Activated CD4-positive, alpha-beta T cell treated with anti-CD3 and anti-CD28 coated beads, Interleukin-2, amount 10 ng/mL, durations not matched to agents 7 days and 5 days (primary cell): Measurements from ENCODE around the gene IL6. TPM values are rescaled to one million over a fixed set of nuclear protein-coding genes. Genes with fewer than 3 reads are reported as not detected.
A peak's percentile ranks its signal among the peaks of the same experiment; 100 is the strongest.

Experiments
- CTCF ChIA-PET: fragments of 350-600 bp; sonication (Branson Sonifier 250); formaldehyde crosslinking; loops from one replicate; lab custom pipeline; 2021; ENCODE audit warnings: antibody characterized with exemption; lab: Charles Lee
- POLR2A ChIA-PET: fragments of 350-600 bp; sonication (Branson Sonifier 250); formaldehyde crosslinking; loops from one replicate; lab custom pipeline; 2021; ENCODE audit warnings: antibody characterized with exemption; lab: Charles Lee
- DNase-seq: peaks from one replicate; pipeline ENCODE4 v3.0.0-alpha.2; 2020
- H3K27ac Mint-ChIP-seq: one replicate; pipeline ENCODE4 v1.8.0; 2021; ENCODE audit warnings: mild to moderate bottlenecking, moderate library complexity, mixed read lengths
- H3K27me3 Mint-ChIP-seq: one replicate; pipeline ENCODE4 v1.8.0; 2021; ENCODE audit warnings: mixed read lengths
- H3K36me3 Mint-ChIP-seq: one replicate; pipeline ENCODE4 v1.8.0; 2021; ENCODE audit warnings: low read depth, mixed read lengths
- H3K4me1 Mint-ChIP-seq: one replicate; pipeline ENCODE4 v1.8.0; 2021; ENCODE audit warnings: mixed read lengths
- H3K4me3 Mint-ChIP-seq: one replicate; pipeline ENCODE4 v1.8.0; 2021; ENCODE audit warnings: mild to moderate bottlenecking, moderate library complexity, mixed read lengths
- H3K9me3 Mint-ChIP-seq: one replicate; pipeline ENCODE4 v1.8.0; 2021; ENCODE audit warnings: mixed read lengths
- total RNA-seq, 2 experiments: library from RNA; stranded (reverse); gene quantifications; one replicate each; pipeline ENCODE4 v1.2.3, GENCODE V29; 2021

Gene IL6
- total RNA-seq, 2 experiments from 2014 or later = 0.67 to 0.92 TPM

DNA sequence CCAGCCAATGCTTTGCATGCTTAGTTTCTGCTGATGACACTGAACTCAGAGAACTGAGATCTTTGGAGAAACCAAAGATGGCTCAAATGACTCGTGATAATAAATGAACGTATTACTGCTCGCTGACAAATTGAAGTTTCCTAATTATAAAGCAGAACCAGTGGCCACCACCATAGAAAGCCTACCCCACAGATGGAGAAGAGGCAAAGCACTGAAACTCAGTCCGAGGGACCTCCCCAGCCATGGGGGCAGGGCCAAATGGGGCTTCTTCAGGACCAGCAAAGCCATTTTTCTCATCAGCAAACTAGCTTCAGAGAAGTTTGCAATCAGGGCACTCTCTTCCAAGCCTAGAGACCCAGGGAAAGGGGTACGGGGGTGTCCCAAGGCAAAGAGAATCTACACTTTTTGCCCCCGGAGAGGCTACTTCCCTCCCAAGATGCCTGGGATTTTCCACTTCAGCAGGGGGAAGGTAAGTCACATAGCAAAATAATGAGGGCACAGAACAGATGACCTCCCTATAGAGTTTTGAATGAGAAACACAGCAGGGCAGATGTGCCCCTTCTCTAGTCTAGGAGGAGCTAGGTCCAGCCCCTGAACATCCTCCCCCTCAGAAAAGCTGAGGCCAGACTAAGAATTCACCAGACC, 4.3 kb upstream of the IL6 start:
- CTCF ChIA-PET = interaction anchor here (0.8 to 1.1 kb wide), 3 partner anchors 25 to 139 kb away, joined by 3 read pairs; no protein-coding TSS in a partner anchor
- peaks cover 48% of the 10 kb centered on the region for H3K4me1 Mint-ChIP-seq
- no peak for DNase-seq
- POLR2A ChIA-PET = no interaction called here
- H3K27ac Mint-ChIP-seq = no peak overlapping the region
- no peak overlapping the region for H3K4me3 Mint-ChIP-seq
- peaks cover 44% of the 10 kb centered on the region for H3K27me3 Mint-ChIP-seq
- H3K36me3 Mint-ChIP-seq = peaks cover 1% of the 10 kb centered on the region
- H3K9me3 Mint-ChIP-seq = no peaks in the 10 kb centered on the region

DNA sequence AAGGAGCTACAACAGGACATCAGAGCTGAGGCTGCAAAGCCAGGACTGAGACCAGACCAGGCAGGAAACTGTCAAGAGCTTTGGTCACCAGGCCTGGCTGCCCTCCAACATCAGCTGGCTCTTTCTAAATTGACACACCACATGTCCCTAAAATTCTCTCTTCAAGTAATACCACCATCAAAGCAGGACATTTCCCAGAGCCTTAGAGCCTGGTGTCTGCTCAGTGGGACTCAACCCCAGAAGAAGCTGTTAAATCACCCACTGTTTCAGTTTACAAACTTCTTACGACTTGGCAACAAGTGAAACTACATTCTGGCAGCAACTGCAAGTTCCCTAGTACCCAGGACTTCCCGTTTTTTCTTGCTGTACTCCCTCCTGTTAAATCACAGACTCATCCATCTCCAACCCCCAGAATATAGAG, 3.8 kb upstream of the IL6 start:
- Mint-ChIP-seq H3K9me3 (no peaks in the 10 kb centered on the region), H3K4me3 (no peak overlapping the region), H3K4me1 (peaks cover 51% of the 10 kb centered on the region), H3K27me3 (peaks cover 42% of the 10 kb centered on the region), H3K27ac (no peak overlapping the region), H3K36me3 (peaks cover 1% of the 10 kb centered on the region)
- CTCF ChIA-PET = interaction anchor here (0.8 to 1.1 kb wide), 5 partner anchors 26 to 332 kb away, joined by 3 read pairs; no protein-coding TSS in a partner anchor
- POLR2A ChIA-PET = no interaction called here
- DNase-seq = no peak

DNA sequence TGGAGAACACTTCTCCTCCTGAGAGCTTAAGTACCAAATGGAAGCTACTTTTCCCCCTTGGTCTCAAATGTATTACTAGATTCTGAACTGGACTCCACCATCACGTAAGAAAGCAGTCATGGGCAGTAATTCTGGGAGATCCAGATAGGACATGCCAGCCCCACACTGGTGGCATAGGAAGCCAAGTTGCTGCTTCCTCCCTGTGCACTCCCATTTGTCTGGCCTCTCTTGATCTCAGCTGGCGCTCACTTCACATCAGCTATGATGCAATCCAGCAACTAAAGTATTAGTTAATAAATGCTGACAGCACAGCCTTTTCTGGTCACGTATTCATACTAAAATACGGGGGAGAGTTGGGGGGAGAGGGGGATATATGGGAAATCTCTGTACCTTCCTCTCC, 3.4 kb upstream of the IL6 start:
- Mint-ChIP-seq H3K27me3 (peaks cover 44% of the 10 kb centered on the region), H3K9me3 (no peaks in the 10 kb centered on the region), H3K4me1 (peaks cover 55% of the 10 kb centered on the region), H3K27ac (no peak overlapping the region), H3K4me3 (no peak overlapping the region), H3K36me3 (peaks cover 1% of the 10 kb centered on the region)
- no peak for DNase-seq
- ChIA-PET POLR2A (no interaction called here), CTCF (interaction anchor here (0.8 to 2.4 kb wide), 6 partner anchors 24 to 332 kb away, joined by 3 to 9 read pairs (median 3); no protein-coding TSS in a partner anchor)

DNA sequence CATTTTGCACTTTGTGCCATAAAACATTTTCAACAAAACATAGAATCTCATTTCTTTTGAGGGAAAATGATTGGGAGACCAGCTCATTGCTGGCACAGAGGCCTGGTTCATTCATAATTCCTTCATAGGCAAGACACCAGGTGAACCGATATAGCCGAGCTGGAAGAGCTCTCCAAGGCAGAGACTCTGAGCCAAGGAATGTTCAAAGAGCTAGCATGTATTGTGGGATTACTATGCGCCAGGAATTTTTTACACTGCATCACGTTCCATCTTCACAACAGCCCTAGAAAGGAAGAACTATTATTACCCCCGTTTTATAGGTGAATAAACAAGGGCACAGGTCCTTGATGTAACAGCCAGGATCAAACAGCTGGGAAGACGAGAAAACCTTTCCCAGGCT, 2.1 kb upstream of the IL6 start:
- Mint-ChIP-seq H3K4me3 (no peak overlapping the region), H3K27me3 (peaks cover 42% of the 10 kb centered on the region), H3K4me1 (peaks cover 52% of the 10 kb centered on the region), H3K27ac (no peak overlapping the region), H3K36me3 (peaks cover 1% of the 10 kb centered on the region), H3K9me3 (no peaks in the 10 kb centered on the region)
- no peak for DNase-seq
- CTCF ChIA-PET = interaction anchor here (0.7 to 2.4 kb wide), 3 partner anchors 9 to 164 kb away, joined by 3 to 9 read pairs (median 3); no protein-coding TSS in a partner anchor
- POLR2A ChIA-PET = interaction anchor here (0.8 kb wide), 1 partner anchor 47 kb away, joined by 3 read pairs; no protein-coding TSS in a partner anchor

DNA sequence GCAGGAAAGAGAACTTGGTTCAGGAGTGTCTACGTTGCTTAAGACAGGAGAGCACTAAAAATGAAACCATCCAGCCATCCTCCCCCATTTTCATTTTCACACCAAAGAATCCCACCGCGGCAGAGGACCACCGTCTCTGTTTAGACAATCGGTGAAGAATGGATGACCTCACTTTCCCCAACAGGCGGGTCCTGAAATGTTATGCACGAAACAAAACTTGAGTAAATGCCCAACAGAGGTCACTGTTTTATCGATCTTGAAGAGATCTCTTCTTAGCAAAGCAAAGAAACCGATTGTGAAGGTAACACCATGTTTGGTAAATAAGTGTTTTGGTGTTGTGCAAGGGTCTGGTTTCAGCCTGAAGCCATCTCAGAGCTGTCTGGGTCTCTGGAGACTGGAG, 1.4 kb upstream of the IL6 start:
- no peak overlapping the region for H3K27ac Mint-ChIP-seq
- H3K4me1 Mint-ChIP-seq = peaks cover 52% of the 10 kb centered on the region
- H3K4me3 Mint-ChIP-seq = no peak overlapping the region
- H3K9me3 Mint-ChIP-seq = no peaks in the 10 kb centered on the region
- POLR2A ChIA-PET = no interaction called here
- CTCF ChIA-PET = interaction anchor here (0.7 to 2.4 kb wide), 8 partner anchors 13 to 172 kb away, joined by 3 to 14 read pairs (median 4); no protein-coding TSS in a partner anchor
- peaks cover 1% of the 10 kb centered on the region for H3K36me3 Mint-ChIP-seq
- peaks cover 38% of the 10 kb centered on the region for H3K27me3 Mint-ChIP-seq
- no peak for DNase-seq

DNA sequence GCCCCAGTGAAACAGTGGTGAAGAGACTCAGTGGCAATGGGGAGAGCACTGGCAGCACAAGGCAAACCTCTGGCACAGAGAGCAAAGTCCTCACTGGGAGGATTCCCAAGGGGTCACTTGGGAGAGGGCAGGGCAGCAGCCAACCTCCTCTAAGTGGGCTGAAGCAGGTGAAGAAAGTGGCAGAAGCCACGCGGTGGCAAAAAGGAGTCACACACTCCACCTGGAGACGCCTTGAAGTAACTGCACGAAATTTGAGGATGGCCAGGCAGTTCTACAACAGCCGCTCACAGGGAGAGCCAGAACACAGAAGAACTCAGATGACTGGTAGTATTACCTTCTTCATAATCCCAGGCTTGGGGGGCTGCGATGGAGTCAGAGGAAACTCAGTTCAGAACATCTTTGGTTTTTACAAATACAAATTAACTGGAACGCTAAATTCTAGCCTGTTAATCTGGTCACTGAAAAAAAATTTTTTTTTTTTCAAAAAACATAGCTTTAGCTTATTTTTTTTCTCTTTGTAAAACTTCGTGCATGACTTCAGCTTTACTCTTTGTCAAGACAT, 574 bp upstream of the IL6 start:
- ChIA-PET POLR2A (no interaction called here), CTCF (interaction anchor here (0.7 to 2.4 kb wide), 11 partner anchors 9 to 329 kb away, joined by 3 to 14 read pairs (median 4); no protein-coding TSS in a partner anchor)
- Mint-ChIP-seq H3K9me3 (no peaks in the 10 kb centered on the region), H3K4me3 (peak overlapping the region; percentile 60), H3K27ac (peak overlapping the region; percentile 78), H3K27me3 (peaks cover 40% of the 10 kb centered on the region), H3K36me3 (peaks cover 1% of the 10 kb centered on the region), H3K4me1 (peaks cover 61% of the 10 kb centered on the region)
- peak; percentile 71 for DNase-seq

DNA sequence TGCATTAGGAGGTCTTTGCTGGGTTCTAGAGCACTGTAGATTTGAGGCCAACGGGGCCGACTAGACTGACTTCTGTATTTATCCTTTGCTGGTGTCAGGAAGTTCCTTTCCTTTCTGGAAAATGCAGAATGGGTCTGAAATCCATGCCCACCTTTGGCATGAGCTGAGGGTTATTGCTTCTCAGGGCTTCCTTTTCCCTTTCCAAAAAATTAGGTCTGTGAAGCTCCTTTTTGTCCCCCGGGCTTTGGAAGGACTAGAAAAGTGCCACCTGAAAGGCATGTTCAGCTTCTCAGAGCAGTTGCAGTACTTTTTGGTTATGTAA, 675 bp downstream of the IL6 start:
- Mint-ChIP-seq H3K27ac (no peak overlapping the region), H3K4me3 (peak overlapping the region; percentile 49), H3K36me3 (peaks cover 1% of the 10 kb centered on the region), H3K27me3 (peaks cover 40% of the 10 kb centered on the region), H3K4me1 (peaks cover 61% of the 10 kb centered on the region), H3K9me3 (no peaks in the 10 kb centered on the region)
- ChIA-PET CTCF (interaction anchor here (1.0 to 1.7 kb wide), 3 partner anchors 167 to 261 kb away, joined by 3 to 8 read pairs (median 3); no protein-coding TSS in a partner anchor), POLR2A (interaction anchor here (0.6 kb wide), 1 partner anchor 55 kb away, joined by 3 read pairs; no protein-coding TSS in a partner anchor)
- no peak for DNase-seq

DNA sequence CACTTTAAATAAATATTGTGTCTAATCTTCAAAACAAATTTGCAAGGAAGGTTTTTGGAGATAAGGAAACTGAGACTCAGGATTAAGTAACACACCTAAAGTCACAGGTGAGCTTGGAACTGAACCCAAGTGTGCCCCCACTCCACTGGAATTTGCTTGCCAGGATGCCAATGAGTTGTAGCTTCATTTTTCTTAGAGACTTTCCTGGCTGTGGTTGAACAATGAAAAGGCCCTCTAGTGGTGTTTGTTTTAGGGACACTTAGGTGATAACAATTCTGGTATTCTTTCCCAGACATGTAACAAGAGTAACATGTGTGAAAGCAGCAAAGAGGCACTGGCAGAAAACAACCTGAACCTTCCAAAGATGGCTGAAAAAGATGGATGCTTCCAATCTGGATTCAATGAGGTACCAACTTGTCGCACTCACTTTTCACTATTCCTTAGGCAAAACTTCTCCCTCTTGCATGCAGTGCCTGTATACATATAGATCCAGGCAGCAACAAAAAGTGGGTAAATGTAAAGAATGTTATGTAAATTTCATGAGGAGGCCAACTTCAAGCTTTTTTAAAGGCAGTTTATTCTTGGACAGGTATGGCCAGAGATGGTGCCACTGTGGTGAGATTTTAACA, 1.5 kb downstream of the IL6 start:
- H3K27ac Mint-ChIP-seq = no peak overlapping the region
- H3K27me3 Mint-ChIP-seq = peaks cover 40% of the 10 kb centered on the region
- peak; percentile 37 for DNase-seq
- H3K9me3 Mint-ChIP-seq = no peaks in the 10 kb centered on the region
- peaks cover 1% of the 10 kb centered on the region for H3K36me3 Mint-ChIP-seq
- H3K4me1 Mint-ChIP-seq = peaks cover 55% of the 10 kb centered on the region
- ChIA-PET POLR2A (no interaction called here), CTCF (interaction anchor here (0.6 to 1.3 kb wide), 7 partner anchors 23 to 260 kb away, joined by 3 to 9 read pairs (median 4); no protein-coding TSS in a partner anchor)
- no peak overlapping the region for H3K4me3 Mint-ChIP-seq

DNA sequence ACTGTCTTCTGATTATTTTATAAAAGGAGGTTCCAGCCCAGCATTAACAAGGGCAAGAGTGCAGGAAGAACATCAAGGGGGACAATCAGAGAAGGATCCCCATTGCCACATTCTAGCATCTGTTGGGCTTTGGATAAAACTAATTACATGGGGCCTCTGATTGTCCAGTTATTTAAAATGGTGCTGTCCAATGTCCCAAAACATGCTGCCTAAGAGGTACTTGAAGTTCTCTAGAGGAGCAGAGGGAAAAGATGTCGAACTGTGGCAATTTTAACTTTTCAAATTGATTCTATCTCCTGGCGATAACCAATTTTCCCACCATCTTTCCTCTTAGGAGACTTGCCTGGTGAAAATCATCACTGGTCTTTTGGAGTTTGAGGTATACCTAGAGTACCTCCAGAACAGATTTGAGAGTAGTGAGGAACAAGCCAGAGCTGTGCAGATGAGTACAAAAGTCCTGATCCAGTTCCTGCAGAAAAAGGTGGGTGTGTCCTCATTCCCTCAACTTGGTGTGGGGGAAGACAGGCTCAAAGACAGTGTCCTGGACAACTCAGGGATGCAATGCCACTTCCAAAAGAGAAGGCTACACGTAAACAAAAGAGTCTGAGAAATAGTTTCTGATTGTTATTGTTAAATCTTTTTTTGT, 2.3 kb downstream of the IL6 start:
- no peak overlapping the region for H3K27ac Mint-ChIP-seq
- H3K4me3 Mint-ChIP-seq = no peak overlapping the region
- H3K36me3 Mint-ChIP-seq = peaks cover 1% of the 10 kb centered on the region
- POLR2A ChIA-PET = no interaction called here
- H3K4me1 Mint-ChIP-seq = peaks cover 49% of the 10 kb centered on the region
- no peaks in the 10 kb centered on the region for H3K9me3 Mint-ChIP-seq
- CTCF ChIA-PET = interaction anchor here (1.3 kb wide), 1 partner anchor 168 kb away, joined by 9 read pairs; no protein-coding TSS in a partner anchor
- no peak for DNase-seq
- peaks cover 44% of the 10 kb centered on the region for H3K27me3 Mint-ChIP-seq

DNA sequence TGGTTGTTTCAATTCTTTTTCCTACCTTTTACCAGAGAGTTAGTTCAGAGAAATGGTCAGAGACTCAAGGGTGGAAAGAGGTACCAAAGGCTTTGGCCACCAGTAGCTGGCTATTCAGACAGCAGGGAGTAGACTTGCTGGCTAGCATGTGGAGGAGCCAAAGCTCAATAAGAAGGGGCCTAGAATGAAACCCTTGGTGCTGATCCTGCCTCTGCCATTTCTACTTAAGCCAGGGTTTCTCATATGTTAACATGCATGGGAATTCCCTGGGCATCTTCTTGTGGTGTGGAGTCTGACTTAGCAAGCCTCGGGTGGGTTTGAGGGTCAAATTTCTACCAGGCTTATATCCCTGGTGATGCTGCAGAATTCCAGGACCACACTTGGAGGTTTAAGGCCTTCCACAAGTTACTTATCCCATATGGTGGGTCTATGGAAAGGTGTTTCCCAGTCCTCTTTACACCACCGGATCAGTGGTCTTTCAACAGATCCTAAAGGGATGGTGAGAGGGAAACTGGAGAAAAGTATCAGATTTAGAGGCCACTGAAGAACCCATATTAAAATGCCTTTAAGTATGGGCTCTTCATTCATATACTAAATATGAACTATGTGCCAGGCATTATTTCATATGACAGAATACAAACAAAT, 3.2 kb downstream of the IL6 start:
- CTCF ChIA-PET = no interaction called here
- Mint-ChIP-seq H3K27ac (no peak overlapping the region), H3K27me3 (peaks cover 40% of the 10 kb centered on the region), H3K36me3 (peaks cover 1% of the 10 kb centered on the region), H3K9me3 (no peaks in the 10 kb centered on the region), H3K4me1 (peaks cover 43% of the 10 kb centered on the region), H3K4me3 (no peak overlapping the region)
- POLR2A ChIA-PET = no interaction called here
- DNase-seq = no peak

DNA sequence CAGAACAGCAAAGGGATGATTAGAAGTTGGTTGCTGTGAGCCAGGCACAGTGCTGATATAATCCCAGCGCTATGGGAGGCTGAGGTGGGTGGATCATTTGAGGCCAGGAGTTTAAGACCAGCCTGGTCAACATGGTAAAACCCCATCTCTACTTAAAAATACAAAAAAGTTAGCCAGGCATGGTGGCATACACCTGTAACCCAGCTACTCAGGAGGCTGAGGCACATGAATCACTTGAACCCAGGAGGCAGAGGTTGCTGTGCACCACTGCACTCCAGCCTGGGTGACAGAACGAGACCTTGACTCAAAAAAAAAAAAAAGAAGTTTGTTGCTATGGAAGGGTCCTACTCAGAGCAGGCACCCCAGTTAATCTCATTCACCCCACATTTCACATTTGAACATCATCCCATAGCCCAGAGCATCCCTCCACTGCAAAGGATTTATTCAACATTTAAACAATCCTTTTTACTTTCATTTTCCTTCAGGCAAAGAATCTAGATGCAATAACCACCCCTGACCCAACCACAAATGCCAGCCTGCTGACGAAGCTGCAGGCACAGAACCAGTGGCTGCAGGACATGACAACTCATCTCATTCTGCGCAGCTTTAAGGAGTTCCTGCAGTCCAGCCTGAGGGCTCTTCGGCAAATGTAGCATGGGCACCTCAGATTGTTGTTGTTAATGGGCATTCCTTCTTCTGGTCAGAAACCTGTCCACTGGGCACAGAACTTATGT, 4.1 kb downstream of the IL6 start:
- H3K4me1 Mint-ChIP-seq = peaks cover 34% of the 10 kb centered on the region
- ChIA-PET CTCF (no interaction called here), POLR2A (no interaction called here)
- no peak overlapping the region for H3K27ac Mint-ChIP-seq
- H3K9me3 Mint-ChIP-seq = no peaks in the 10 kb centered on the region
- peaks cover 1% of the 10 kb centered on the region for H3K36me3 Mint-ChIP-seq
- H3K4me3 Mint-ChIP-seq = no peak overlapping the region
- DNase-seq = peak; percentile 14
- H3K27me3 Mint-ChIP-seq = peaks cover 42% of the 10 kb centered on the region
